Activated T-cell treated with anti-CD3 and anti-CD28 coated beads for 24 hours (primary cell): ENCODE results near the gene ZNF672.

Experiments used
- DNase-seq: peaks from one replicate; pipeline ENCODE4 v3.0.0-alpha.2; 2020; ENCODE audit warnings: low read depth

Gene ZNF672

DNA sequence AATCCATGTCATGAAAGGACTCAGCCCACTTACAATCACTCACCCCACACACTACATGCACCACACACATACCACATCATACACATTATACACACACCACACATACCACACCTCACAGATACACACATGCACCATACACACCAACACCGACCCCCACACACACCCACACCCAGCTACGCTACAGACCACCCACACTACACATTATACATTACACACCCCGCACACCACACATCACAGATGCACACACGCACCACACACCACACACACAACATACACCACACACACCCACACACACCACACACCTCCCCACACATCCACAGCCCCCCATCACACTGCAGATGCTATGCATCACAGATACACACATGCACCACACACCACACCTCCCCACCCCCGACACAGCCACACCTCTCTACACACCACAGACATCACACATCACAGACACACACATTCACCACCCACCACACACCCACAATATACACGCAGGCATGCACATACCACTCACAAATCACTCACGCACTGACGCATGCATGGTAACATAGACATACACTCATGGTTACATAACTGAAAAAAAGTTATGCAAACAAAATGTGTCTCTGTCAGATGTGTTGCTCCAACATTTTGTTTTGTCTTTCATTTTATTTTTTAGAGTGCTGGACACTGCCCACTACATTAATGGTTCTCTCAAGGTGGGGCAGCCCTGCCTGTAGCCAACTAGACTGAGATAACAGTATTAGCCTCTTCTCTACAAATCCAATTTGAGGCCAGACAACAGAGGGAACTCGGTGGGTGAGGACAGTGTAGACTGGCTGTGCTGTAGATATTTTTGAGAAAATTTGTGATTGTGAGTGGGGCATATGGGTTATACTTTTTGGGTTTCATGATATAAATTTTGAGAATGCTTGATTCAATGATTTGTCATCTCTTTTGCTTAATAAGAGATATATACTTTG is 52.8 kb downstream of the ZNF672 start:
- no peak for DNase-seq

GRCh38 chr1:248891758-248892157 is 53.7 kb downstream of the ZNF672 start:
- no peak for DNase-seq

GRCh38 chr1:248892590-248892989 is 54.6 kb downstream of the ZNF672 start:
- DNase-seq: no peak

DNA sequence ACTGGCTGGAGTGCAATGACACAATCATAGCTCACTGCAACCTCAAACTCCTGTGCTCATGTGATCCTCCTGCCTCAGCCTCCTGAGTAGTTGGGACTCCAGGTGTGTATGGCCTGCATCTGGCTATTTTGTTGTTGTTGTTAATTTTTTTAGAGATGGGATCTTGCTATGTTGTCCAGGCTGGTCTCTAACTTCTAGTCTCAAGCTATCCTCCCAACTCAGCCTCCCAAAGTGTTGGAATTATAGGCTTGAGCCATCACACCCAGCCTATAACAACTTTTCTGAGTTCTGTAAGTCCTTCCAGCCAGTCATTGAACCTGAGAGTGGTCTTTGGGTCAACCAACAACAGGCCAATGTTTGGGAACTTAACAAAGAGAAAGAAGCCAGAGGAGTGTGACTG is 56.8 kb downstream of the ZNF672 start:
- DNase-seq: no peak

DNA sequence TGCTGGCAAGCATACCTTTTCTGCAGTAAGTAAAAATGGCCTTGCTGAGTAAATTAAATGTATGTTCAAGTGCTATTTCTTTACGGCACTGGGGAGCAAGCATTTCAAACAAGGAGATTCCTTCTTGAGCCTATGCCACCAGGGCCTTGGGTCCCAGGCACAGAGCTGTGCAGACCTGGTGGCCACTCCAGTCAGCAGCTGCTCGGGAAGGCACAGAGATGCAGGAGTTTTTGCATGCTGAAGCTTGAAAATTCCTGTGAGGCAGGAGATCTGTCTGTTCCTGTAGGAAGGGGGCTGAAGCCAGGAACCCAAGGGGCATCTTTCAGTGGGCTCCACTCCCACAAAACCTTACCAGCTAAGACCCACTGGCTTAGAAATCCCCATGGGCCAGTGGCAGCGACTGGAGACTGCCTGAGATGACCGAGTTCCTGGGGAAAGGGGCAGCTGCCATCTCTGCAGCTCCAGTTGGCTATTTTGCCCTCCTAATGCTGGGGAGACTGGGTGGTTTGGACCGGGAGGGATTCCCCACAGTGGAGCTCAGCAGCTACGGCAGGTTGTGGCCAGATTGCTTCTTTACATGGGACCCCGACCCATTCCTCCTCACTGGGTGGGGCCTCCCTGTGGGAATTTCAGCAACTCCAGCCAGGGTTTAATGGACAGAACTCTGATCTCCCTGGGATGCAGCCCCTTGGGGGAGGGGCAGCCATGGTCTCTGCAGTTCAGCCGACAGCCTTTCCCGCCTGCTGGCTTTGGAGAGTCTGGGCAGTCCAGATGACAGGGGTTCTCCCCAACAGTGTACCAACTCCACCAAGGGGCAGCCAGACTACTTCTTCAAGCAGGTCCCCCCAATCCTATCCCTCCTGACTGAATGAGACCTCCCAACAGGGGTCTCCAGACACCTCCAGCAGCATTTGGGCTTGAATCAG is 59.7 kb downstream of the ZNF672 start:
- no peak for DNase-seq
